Breast epithelium (tissue), 4 donors: ENCODE results near the gene CCDC137. TPM values are rescaled to one million over a fixed set of nuclear protein-coding genes. Genes with fewer than 3 reads are reported as not detected.

ENCODE experiments used
- DNase-seq, 2 donors: peaks; one replicate each; pipeline ENCODE4 v3.0.0-alpha.2; 2019; ENCODE audit warnings: low spot score in 2 of 2
- H3K27ac ChIP-seq, 2 donors: fragments of 200-600 bp; sonication (generic) in 1 of 2; one replicate each; pipeline ENCODE4 v1.5.1; 2016 to 2019; ENCODE audit warnings: mild to moderate bottlenecking in 1 of 2
- H3K27me3 ChIP-seq, 2 donors: fragments of 200-600 bp; sonication (generic) in 1 of 2; one replicate each; pipeline versions ENCODE4 v1.5.1 to v1.6.0; 2017 to 2019; ENCODE audit warnings: control low read depth in 1 of 2, mild to moderate bottlenecking in 1 of 2
- H3K36me3 ChIP-seq: fragments of 200-600 bp; one replicate; pipeline ENCODE4 v1.5.1; 2019
- H3K4me1 ChIP-seq, 2 donors: fragments of 200-600 bp; sonication (generic); one replicate each; pipeline ENCODE4 v1.5.1; 2016 to 2019; ENCODE audit warnings: control low read depth in 1 of 2
- H3K4me3 ChIP-seq, 3 donors: fragments of 200-600 bp; sonication (generic); 1 replicate in 2 of 3; 2 replicates in 1 of 3; pipeline ENCODE4 v1.5.1; 2016 to 2019; ENCODE audit warnings: mild to moderate bottlenecking in 3 of 3, moderate library complexity in 2 of 3
- H3K9me3 ChIP-seq, 2 donors: fragments of 200-600 bp; sonication (generic) in 1 of 2; one replicate each; pipeline ENCODE4 v1.5.1; 2016 to 2019; ENCODE audit warnings: control low read depth in 1 of 2
- POLR2A ChIP-seq: fragments of 450-650 bp; IDR thresholded peaks from one replicate; pipeline ENCODE4 v1.6.1; 2016; ENCODE audit warnings: antibody characterized with exemption, mild to moderate bottlenecking, moderate library complexity
- POLR2AphosphoS5 ChIP-seq, 3 donors: sonication (generic); formaldehyde crosslinking; IDR thresholded peaks; one replicate each; pipeline ENCODE4 v1.6.1; 2017; ENCODE audit warnings: antibody characterized with exemption in 3 of 3
- intact Hi-C: fragments of 100-400 bp; cut with DNase I; formaldehyde crosslinking; loops from one replicate; pipeline ENCODE4 v1.15.1; 2023; ENCODE audit warnings: low total_unique reads
- total RNA-seq, 3 donors: library from RNA; depleted of rRNA; stranded (reverse); fragments of >200 nt; gene quantifications; one replicate each; pipeline ENCODE4 v1.1.0, GENCODE V29; 2016
- TF ChIP-seq, protein P1 (sequence below), 3 donors: fragments of 450-650 bp; IDR thresholded peaks; one replicate each; pipeline ENCODE4 v1.5.1; 2016 to 2017; ENCODE audit warnings: antibody characterized with exemption in 3 of 3, mild to moderate bottlenecking in 3 of 3, moderate library complexity in 3 of 3

The CCDC137 gene
- total RNA-seq, 3 donors from 2014 or later: 8.6 to 14.4 (median 11.6) TPM

DNA sequence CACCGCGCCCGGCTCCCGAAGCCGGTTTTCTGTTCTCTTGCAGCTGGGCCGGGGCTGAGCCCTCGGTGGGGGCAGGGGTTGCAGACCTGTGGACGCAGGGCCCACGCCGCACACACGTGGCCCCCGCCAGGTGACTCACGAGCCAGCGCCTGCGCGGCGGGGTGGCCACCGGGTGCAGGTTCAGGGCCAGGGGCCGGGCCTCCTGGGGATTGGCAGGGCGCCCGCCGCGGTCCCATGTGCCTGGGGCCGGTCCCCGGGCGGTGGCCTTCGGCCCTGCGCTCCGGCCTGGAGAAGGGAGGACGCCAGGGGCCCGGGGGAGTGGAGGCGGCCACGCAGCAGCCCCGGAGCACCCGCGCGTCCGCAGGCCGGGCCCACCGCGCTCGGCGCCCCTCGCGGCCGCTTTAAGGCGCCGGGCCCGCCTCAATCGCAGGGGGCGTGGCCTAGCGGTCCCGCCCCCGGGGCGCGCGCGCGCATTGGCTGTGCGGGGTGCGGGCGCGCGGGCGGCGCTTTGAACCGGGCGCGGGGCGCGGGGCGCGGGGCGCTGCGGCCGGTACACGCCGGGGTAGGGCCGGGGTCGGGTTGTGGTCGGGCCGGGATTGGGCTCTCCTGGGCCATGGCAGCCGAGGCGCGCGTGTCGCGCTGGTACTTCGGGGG lies 45.4 kb downstream of the CCDC137 start, which contains the start of gene SLC25A10:
TSS of gene SLC25A10 (plus strand) at position 471 of the 654 bp plus-strand sequence. CDS start at position 614, 143 bp downstream.
- Histone ChIP-seq H3K27me3 (no peaks in the 10 kb centered on the region), H3K36me3 (no peaks in the 10 kb centered on the region), H3K4me1 (peaks cover 11 to 19% of the 10 kb centered on the region in 2 donors), H3K4me3 (peak within 1 kb of the TSS; percentile 79 to 94 (median 80)), H3K27ac (peak within 1 kb of the TSS; percentile 42 to 71), H3K9me3 (no peaks in the 10 kb centered on the region)
- TF ChIP-seq, protein P1, sequence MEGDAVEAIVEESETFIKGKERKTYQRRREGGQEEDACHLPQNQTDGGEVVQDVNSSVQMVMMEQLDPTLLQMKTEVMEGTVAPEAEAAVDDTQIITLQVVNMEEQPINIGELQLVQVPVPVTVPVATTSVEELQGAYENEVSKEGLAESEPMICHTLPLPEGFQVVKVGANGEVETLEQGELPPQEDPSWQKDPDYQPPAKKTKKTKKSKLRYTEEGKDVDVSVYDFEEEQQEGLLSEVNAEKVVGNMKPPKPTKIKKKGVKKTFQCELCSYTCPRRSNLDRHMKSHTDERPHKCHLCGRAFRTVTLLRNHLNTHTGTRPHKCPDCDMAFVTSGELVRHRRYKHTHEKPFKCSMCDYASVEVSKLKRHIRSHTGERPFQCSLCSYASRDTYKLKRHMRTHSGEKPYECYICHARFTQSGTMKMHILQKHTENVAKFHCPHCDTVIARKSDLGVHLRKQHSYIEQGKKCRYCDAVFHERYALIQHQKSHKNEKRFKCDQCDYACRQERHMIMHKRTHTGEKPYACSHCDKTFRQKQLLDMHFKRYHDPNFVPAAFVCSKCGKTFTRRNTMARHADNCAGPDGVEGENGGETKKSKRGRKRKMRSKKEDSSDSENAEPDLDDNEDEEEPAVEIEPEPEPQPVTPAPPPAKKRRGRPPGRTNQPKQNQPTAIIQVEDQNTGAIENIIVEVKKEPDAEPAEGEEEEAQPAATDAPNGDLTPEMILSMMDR (IDR thresholded peaks at IDR 0.05): peak in 1 of 3 donors; percentile 51
- TF ChIP-seq POLR2A (no peak), POLR2AphosphoS5 (IDR thresholded peaks at IDR 0.05) (no peak)
- DNase-seq: peak; percentile 55 to 72
- intact Hi-C loops: no loop called here

DNA sequence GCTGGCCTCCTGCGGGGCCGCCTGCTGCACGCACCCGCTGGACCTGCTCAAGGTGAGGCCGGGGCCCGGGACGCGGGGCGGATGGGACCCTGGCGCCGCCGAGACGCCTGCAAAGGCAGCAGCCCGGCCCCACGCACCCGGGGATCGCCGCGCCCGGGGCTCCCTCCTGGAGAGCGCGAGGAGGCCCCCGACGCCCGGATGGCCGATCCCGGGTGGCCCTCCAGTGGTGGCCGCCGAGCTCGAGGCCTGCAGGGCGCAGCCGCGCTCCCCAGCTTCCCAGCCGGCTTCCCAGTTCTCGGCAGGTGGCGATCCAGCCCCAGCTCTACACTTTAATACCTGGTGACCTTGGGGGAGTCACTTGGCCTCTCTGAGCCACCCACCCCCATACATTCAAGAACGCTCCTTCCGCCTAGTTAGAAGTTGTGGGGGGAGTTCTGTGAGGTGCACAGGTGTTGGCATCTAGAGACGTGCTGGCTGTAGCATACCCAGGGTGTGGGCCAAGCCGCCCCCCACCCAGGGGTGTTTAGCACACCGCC lies 46.0 kb downstream of the CCDC137 start:
- TF ChIP-seq, protein P1 (IDR thresholded peaks at IDR 0.05): no peak
- TF ChIP-seq POLR2A: no peak
- no peak for TF ChIP-seq POLR2AphosphoS5 (IDR thresholded peaks at IDR 0.05)
- intact Hi-C loops: no loop called here
- Histone ChIP-seq H3K27ac (peak overlapping the region; percentile 40 to 71), H3K9me3 (no peaks in the 10 kb centered on the region), H3K36me3 (no peaks in the 10 kb centered on the region), H3K4me1 (peaks cover 11 to 19% of the 10 kb centered on the region in 2 donors), H3K27me3 (no peaks in the 10 kb centered on the region), H3K4me3 (peak overlapping the region; percentile 79 to 94 (median 80))
- DNase-seq: no peak

GRCh38 chr17:81713004-81713555 lies 46.5 kb downstream of the CCDC137 start:
- intact Hi-C loops: no loop called here
- no peaks in the 10 kb centered on the region for H3K36me3 ChIP-seq
- TF ChIP-seq, protein P1 (IDR thresholded peaks at IDR 0.05): no peak
- TF ChIP-seq POLR2AphosphoS5 (IDR thresholded peaks at IDR 0.05): no peak
- H3K4me1 ChIP-seq: peaks cover 11 to 19% of the 10 kb centered on the region in 2 donors
- H3K27me3 ChIP-seq: no peaks in the 10 kb centered on the region
- H3K9me3 ChIP-seq: no peaks in the 10 kb centered on the region
- H3K4me3 ChIP-seq: peak overlapping the region; percentile 79 to 94 (median 80)
- no peak for DNase-seq
- H3K27ac ChIP-seq: peak overlapping the region; percentile 40 to 71

DNA sequence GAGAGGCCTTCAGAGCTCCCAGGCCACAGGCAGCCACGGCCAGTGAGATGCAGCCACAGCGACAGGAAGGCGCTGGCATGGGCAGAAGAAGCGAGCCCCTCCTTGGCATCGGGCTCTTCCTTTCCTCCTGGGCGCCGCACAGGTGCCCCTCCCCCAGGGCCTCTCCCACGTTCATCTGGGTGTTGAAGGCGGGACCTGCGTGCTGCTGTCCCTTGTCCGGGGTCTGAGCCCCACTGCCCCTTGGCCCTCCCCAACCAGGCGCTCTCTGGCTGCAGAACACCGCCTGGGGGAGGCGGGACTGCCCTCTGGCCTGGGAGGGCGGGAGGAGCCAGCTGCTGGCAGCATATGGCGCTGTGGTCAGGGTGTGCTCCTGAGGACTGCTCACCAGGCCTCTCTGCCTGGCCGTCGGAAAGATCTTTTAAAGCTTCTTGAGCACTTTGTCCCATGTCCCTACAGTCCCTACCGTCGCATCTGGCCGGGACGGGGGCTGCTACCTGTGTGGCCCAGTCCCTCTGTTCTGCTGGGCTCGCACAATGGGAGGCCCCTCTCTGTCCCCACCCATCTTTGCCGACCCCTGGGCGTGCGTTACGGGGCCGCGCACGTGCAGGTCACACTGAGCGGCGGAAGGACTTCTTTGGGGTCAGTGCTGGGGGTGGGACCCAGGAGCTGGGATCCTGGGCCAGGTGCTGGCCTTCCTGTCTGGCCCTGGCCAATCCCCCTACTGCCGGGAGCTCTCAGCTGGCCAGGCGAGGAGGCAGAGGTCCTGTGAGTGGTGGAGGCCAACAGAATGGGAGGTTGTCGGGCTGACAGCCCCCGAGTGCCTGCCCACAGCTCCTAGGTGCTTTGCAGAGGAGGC lies 47.2 kb downstream of the CCDC137 start:
- no peak for TF ChIP-seq POLR2AphosphoS5 (IDR thresholded peaks at IDR 0.05)
- TF ChIP-seq, protein P1 (IDR thresholded peaks at IDR 0.05): no peak
- no peak for TF ChIP-seq POLR2A
- Histone ChIP-seq H3K4me3 (peak overlapping the region in 2 of 3 donors; percentile 79 to 94), H3K27me3 (no peaks in the 10 kb centered on the region), H3K27ac (peak overlapping the region; percentile 15 to 48), H3K9me3 (no peaks in the 10 kb centered on the region), H3K4me1 (peaks cover 11 to 19% of the 10 kb centered on the region in 2 donors), H3K36me3 (no peaks in the 10 kb centered on the region)
- no peak for DNase-seq
- intact Hi-C loops: no loop called here
